HepG2 (cell line): ENCODE measurements around the gene TFAP2E. TPM values are rescaled to one million over a fixed set of nuclear protein-coding genes. Genes with fewer than 3 reads are reported as not detected.

Experiments
- ATAC-seq: fragments of 200-7000 bp; cut with Tn5 transposase; 3 replicates; pipeline ENCODE4 v1.9.1; 2020; ENCODE audit warnings: mild to moderate bottlenecking, moderate library complexity
- BruUV-seq: library from RNA; stranded (reverse); fragments of 400-500 nt; replicated peaks from 2 replicates; lab custom pipeline; 2021; lab: Mats Ljungman, UMichigan
- CTCF ChIA-PET: fragments of 300-600 bp; formaldehyde crosslinking; extraction: SDS; loops from one replicate; lab custom pipeline; 2021; ENCODE audit warnings: low total read pairs, inconsistent platforms, low intra/inter-chr PET ratio; lab: Yijun Ruan, JAX
- POLR2A ChIA-PET: fragments of 350-600 bp; sonication (Branson Sonifier 250); formaldehyde crosslinking; loops from one replicate; lab custom pipeline; 2020; ENCODE audit warnings: antibody characterized with exemption, inconsistent platforms; lab: Yijun Ruan, JAX
- DNase-seq: peaks from one replicate; pipeline ENCODE4 v3.0.0-alpha.2; 2015; ENCODE audit warnings: low spot score
- FAIRE-seq: peaks from 3 replicates; lab custom pipeline; 2011; peaks lifted over from hg19 to GRCh38; lab: Jason Lieb, UNC
- H2AFZ ChIP-seq: one replicate; pipeline ENCODE4 v1.6.1; 2011; ENCODE audit warnings: low read length, inconsistent platforms
- H3K27ac ChIP-seq: fragments of 300-600 bp; 3 replicates; pipeline ENCODE4 v1.8.0; 2011; ENCODE audit warnings: mixed run types, mild to moderate bottlenecking, mixed read lengths, low read length, inconsistent platforms; ENCODE audit not compliant: insufficient read depth; ENCODE audit errors: extremely low read length
- H3K27me3 ChIP-seq, 2 experiments: fragments of 200-600 bp in 1 of 2; 2 replicates in 1 of 2; 3 replicates in 1 of 2; pipeline versions ENCODE4 v1.6.0 to v1.8.0; 2011; ENCODE audit warnings: low read length in 2 of 2, mild to moderate bottlenecking in 2 of 2, moderate library complexity in 2 of 2, inconsistent platforms in 1 of 2; ENCODE audit not compliant: insufficient read depth in 2 of 2, control insufficient read depth in 1 of 2
- H3K36me3 ChIP-seq, 2 experiments: fragments of 200-600 bp in 1 of 2; replicated peaks in 1 of 2; 2 replicates in 1 of 2; 3 replicates in 1 of 2; pipeline versions ENCODE4 v1.5.1 to v1.8.0; 2011; ENCODE audit warnings: low read length in 2 of 2, inconsistent platforms in 1 of 2; ENCODE audit not compliant: insufficient read depth in 2 of 2, control insufficient read depth in 1 of 2
- H3K4me1 ChIP-seq: 2 replicates; pipeline ENCODE4 v1.5.1; 2012; ENCODE audit warnings: low read length, inconsistent platforms; ENCODE audit not compliant: insufficient read depth
- H3K4me2 ChIP-seq: 2 replicates; pipeline ENCODE4 v1.6.0; 2011; ENCODE audit warnings: low read depth, low read length, inconsistent platforms
- H3K4me3 ChIP-seq, 3 experiments: fragments of 200-600 bp in 1 of 3; sonication (generic), shearing (Covaris generic) in 1 of 3; replicated peaks in 1 of 3; 2 replicates each; pipeline ENCODE4 v1.5.1; 2011 to 2016; ENCODE audit warnings: low read length in 3 of 3, inconsistent platforms in 2 of 3, low read depth in 2 of 3, mild to moderate bottlenecking in 2 of 3, control low read depth in 1 of 3, mixed read lengths in 1 of 3; ENCODE audit not compliant: insufficient read depth in 1 of 3
- H3K79me2 ChIP-seq: one replicate; pipeline ENCODE4 v1.6.1; 2011; ENCODE audit warnings: low read length, inconsistent platforms; ENCODE audit not compliant: insufficient read depth
- H3K9ac ChIP-seq: 2 replicates; pipeline ENCODE4 v1.6.0; 2011; ENCODE audit warnings: mild to moderate bottlenecking, low read depth, low read length, inconsistent platforms; ENCODE audit not compliant: insufficient read depth
- H3K9me3 ChIP-seq: 2 replicates; pipeline ENCODE4 v1.5.1; 2012; ENCODE audit warnings: mild to moderate bottlenecking, low read length
- H4K20me1 ChIP-seq: 2 replicates; pipeline ENCODE4 v1.6.0; 2011; ENCODE audit warnings: inconsistent platforms, mild to moderate bottlenecking, low read length, moderate library complexity; ENCODE audit not compliant: insufficient read depth
- ELF1 ChIP-seq: sonication (generic); formaldehyde crosslinking; IDR thresholded peaks from 2 replicates; pipeline ENCODE4 v1.4.0; 2020; ENCODE audit warnings: missing genetic modification reagents
- KAT2B ChIP-seq: fragments of 150-350 bp; IDR thresholded peaks from 2 replicates; pipeline ENCODE4 v1.6.1; 2014; ENCODE audit warnings: low read depth, low read length, borderline replicate concordance
- PLRG1 ChIP-seq: fragments of 450-650 bp; conservative IDR thresholded peaks from 2 replicates; pipeline ENCODE4 v1.6.1; 2016
- RBM22 ChIP-seq: fragments of 200-400 bp; formaldehyde crosslinking; optimal IDR thresholded peaks from 2 replicates; pipeline ENCODE3; 2017; ENCODE audit warnings: mild to moderate bottlenecking, low read length, moderate library complexity
- ZBTB21 ChIP-seq: sonication (generic); formaldehyde crosslinking; IDR thresholded peaks from 2 replicates; pipeline ENCODE4 v1.4.0; 2020; ENCODE audit warnings: missing genetic modification reagents
- ZEB1 ChIP-seq: IDR thresholded peaks from 2 replicates; pipeline ENCODE4 v1.6.1; 2012; ENCODE audit warnings: mild to moderate bottlenecking, low read depth, inconsistent platforms; ENCODE audit not compliant: insufficient replicate concordance
- ZFP1 ChIP-seq: IDR thresholded peaks from 2 replicates; pipeline ENCODE4 v1.6.1; 2016
- ZNF143 ChIP-seq: sonication (generic); formaldehyde crosslinking; IDR thresholded peaks from 2 replicates; pipeline ENCODE4 v1.4.0; 2020; ENCODE audit warnings: missing genetic modification reagents
- ZNF33A ChIP-seq: sonication (generic); formaldehyde crosslinking; IDR thresholded peaks from 2 replicates; pipeline ENCODE4 v1.5.1; 2020; ENCODE audit warnings: missing genetic modification reagents, mild to moderate bottlenecking, moderate library complexity, borderline replicate concordance
- ZNF501 ChIP-seq: sonication (generic); formaldehyde crosslinking; IDR thresholded peaks from 2 replicates; pipeline ENCODE4 v1.5.1; 2020; ENCODE audit warnings: mild to moderate bottlenecking, moderate library complexity, missing genetic modification reagents
- ZNF768 ChIP-seq: sonication (generic); formaldehyde crosslinking; IDR thresholded peaks from 2 replicates; pipeline ENCODE4 v1.4.0; 2020; ENCODE audit warnings: missing genetic modification reagents
- ZNF788 ChIP-seq: sonication (generic); formaldehyde crosslinking; IDR thresholded peaks from 2 replicates; pipeline ENCODE4 v1.5.0; 2020; ENCODE audit warnings: mild to moderate bottlenecking, missing genetic modification reagents, borderline replicate concordance
- ZNF800 ChIP-seq: sonication (generic); formaldehyde crosslinking; IDR thresholded peaks from 2 replicates; pipeline ENCODE4 v1.4.0; 2020; ENCODE audit warnings: missing genetic modification reagents
- WGBS: methylation state at CpG from one replicate; pipeline ENCODE4 v1.1.6; 2017; ENCODE audit warnings: low lambda C conversion rate; 5-methylcytosine and 5-hydroxymethylcytosine counted together
- in situ Hi-C: cut with HindIII; loops from 2 replicates; pipeline ENCODE4 v1.10.0; 2017; ENCODE audit warnings: low pct_unique_long_range_greater_than_20kb; ENCODE audit not compliant: extremely low pct_ligation_motif_present
- intact Hi-C: fragments of 100-400 bp; cut with micrococcal nuclease; formaldehyde crosslinking; loops from one replicate; pipeline ENCODE4 v1.10.0; 2022; ENCODE audit not compliant: unreplicated experiment
- polyA plus RNA-seq, 8 experiments: library from polyadenylated mRNA; depleted of rRNA in 3 of 8; stranded (reverse) in 7 of 8; unstranded in 1 of 8; fragments of >200 nt; fragmentation: Illumina TruSeq in 4 of 8; extraction: Trizol in 4 of 8; gene quantifications; 2 replicates each; pipeline versions ENCODE4 v1.2.1 to v1.2.3, GENCODE V29; 2011 to 2016; ENCODE audit warnings: low read depth in 4 of 8, missing spikeins in 1 of 8, mixed read lengths in 1 of 8; ENCODE audit not compliant: insufficient read depth in 1 of 8
- total RNA-seq, 5 experiments: library from RNA; depleted of rRNA; stranded (reverse); fragments of >200 nt; fragmentation: Illumina TruSeq; extraction: Trizol; gene quantifications; 2 replicates each; pipeline ENCODE4 v1.2.3, GENCODE V29; 2016; ENCODE audit warnings: low read depth in 1 of 5
- TF ChIP-seq, protein P1 (sequence below): sonication (generic); formaldehyde crosslinking; conservative IDR thresholded peaks from 2 replicates; pipeline ENCODE4 v1.8.0; 2022; ENCODE audit warnings: missing genetic modification reagents
- TF ChIP-seq, protein P2 (sequence below): sonication (generic); formaldehyde crosslinking; IDR thresholded peaks from 2 replicates; pipeline ENCODE4 v1.5.0; 2020; ENCODE audit warnings: mild to moderate bottlenecking, missing genetic modification reagents
- TF ChIP-seq, protein P3 (sequence below): IDR thresholded peaks from 2 replicates; pipeline ENCODE4 v1.6.1; 2016; ENCODE audit warnings: low read depth, borderline replicate concordance

The TFAP2E gene
- total and polyA plus RNA-seq, 2 of the 13 experiments (the other 11 are each of a cell fraction or from before 2014, with no cell fraction given) = 0.31 to 0.41 TPM

DNA sequence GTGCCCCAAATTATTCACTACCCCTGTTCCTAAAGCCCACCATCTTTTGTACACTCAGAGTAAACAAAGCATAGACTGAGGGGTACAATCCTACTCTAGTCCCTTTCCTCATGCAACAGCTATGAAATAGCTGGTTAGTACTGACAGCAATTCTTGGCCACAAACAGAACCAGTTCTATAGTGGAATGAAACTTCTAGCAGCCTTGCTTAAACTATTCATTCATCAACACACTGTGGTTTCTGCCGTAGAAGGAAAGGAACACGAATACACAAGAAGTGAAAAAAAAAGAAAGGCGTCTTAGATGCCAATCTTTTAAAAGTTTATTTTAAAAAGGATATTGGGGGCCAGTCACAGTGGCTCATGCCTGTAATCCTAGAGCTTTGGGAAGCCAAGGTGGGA is 58.3 kb downstream of the TFAP2E start:
- in situ Hi-C loops = no loop called here
- TF ChIP-seq ZNF501 (no peak), ZFP1 (CRISPR knock-in tag) (no peak), ELF1 (no peak), RBM22 (no peak), ZNF33A (no peak), ZNF768 (CRISPR knock-in tag) (no peak), KAT2B (no peak), ZBTB21 (no peak), ZNF800 (CRISPR knock-in tag) (no peak), ZNF788 (CRISPR knock-in tag) (no peak), ZNF143 (no peak), ZEB1 (no peak), PLRG1 (no peak)
- TF ChIP-seq, protein P1, sequence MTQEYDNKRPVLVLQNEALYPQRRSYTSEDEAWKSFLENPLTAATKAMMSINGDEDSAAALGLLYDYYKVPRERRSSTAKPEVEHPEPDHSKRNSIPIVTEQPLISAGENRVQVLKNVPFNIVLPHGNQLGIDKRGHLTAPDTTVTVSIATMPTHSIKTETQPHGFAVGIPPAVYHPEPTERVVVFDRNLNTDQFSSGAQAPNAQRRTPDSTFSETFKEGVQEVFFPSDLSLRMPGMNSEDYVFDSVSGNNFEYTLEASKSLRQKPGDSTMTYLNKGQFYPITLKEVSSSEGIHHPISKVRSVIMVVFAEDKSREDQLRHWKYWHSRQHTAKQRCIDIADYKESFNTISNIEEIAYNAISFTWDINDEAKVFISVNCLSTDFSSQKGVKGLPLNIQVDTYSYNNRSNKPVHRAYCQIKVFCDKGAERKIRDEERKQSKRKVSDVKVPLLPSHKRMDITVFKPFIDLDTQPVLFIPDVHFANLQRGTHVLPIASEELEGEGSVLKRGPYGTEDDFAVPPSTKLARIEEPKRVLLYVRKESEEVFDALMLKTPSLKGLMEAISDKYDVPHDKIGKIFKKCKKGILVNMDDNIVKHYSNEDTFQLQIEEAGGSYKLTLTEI = no peak
- TF ChIP-seq, protein P2, sequence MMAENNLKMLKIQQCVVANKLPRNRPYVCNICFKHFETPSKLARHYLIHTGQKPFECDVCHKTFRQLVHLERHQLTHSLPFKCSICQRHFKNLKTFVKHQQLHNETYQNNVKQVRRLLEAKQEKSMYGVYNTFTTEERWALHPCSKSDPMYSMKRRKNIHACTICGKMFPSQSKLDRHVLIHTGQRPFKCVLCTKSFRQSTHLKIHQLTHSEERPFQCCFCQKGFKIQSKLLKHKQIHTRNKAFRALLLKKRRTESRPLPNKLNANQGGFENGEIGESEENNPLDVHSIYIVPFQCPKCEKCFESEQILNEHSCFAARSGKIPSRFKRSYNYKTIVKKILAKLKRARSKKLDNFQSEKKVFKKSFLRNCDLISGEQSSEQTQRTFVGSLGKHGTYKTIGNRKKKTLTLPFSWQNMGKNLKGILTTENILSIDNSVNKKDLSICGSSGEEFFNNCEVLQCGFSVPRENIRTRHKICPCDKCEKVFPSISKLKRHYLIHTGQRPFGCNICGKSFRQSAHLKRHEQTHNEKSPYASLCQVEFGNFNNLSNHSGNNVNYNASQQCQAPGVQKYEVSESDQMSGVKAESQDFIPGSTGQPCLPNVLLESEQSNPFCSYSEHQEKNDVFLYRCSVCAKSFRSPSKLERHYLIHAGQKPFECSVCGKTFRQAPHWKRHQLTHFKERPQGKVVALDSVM = no peak
- TF ChIP-seq, protein P3, sequence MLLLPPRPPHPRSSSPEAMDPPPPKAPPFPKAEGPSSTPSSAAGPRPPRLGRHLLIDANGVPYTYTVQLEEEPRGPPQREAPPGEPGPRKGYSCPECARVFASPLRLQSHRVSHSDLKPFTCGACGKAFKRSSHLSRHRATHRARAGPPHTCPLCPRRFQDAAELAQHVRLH = no peak
- Histone ChIP-seq H4K20me1 (peaks cover 2% of the 10 kb centered on the region; the same call in 1 of the 2 replicates), H3K79me2 (peaks cover 30% of the 10 kb centered on the region), H3K9ac (no peak overlapping the region), H3K4me2 (no peak overlapping the region), H3K27me3 (no peaks in the 10 kb centered on the region), H3K9me3 (no peaks in the 10 kb centered on the region), H3K4me1 (peaks cover 30% of the 10 kb centered on the region), H3K4me3 (no peak overlapping the region), H3K36me3 (peaks cover 12 to 64% of the 10 kb centered on the region in 2 experiments), H2AFZ (no peak overlapping the region), H3K27ac (no peak overlapping the region)
- ChIA-PET CTCF (no interaction called here), POLR2A (no interaction called here)
- no TSS peak for BruUV-seq
- intact Hi-C loops = no loop called here
- no peak for FAIRE-seq
- 98% methylated on average over 3 of the region's 3 CpGs for WGBS
- no peak for ATAC-seq
- DNase-seq = no peak
